ENCODE data around the gene LRAT.
"Not testable (repeated sequence)": the region's sequence is repeated elsewhere in the genome, so short reads cannot be mapped to it uniquely, and the experiment has no call there.

Gene LRAT

DNA sequence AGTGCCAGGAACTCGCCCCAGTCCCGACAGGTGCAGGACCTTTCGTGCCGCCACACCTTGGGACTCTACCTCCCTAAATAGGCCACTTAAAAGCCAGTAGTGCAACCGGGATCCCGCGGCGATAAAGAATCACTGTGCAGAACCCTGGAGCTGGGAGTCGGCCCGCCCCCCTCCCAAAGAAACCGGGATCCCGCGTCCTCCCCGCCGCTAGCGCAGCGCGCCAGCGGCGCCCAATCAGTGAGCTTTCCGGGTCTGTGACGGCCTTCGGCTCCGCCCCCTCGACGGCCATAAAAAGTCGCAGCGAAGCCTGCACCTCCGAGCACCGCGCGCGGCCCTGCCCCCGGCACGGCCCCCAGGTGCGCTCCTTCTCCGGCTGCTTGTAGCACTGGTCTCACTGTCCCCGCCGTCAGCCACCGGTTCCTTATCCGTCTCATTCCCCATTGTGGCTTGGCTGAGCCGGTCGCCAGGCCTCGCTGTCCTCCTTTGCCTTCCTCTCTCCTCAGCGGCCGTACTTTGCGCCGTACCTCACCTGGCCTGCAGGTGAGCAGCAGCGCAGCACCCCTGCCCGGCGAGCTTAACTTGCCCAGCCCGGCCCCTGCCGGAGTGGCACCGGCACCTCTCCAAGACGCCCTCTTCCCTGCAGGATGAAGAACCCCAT is at the start of gene LRAT:
LRAT (plus strand) TSS at position 318 of the 658 bp plus-strand sequence; CDS start at position 645, 327 bp downstream.
- DNase-seq (ENCODE audit: low spot score) = peak; percentile 23

DNA sequence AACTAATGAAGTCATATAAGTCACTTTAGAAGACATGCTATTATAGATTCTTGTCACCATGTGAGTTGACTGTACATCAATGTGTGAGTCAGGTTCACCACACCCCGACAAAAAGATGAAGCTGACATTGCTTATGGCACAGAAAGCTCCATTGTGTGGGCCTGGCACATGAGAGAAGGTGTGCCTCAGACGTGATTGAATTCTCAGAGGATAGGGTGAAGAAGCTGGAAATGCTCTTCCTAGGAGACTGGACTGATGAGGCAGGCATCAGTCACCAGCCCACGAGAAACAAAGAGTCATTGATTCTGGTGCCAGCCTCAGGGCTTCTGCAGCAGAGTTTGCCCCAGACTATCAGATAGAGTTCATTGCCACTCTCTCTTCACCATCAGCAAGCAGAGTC is 35.9 kb upstream of the LRAT start:
- no peak for DNase-seq (ENCODE audit: low spot score)

DNA sequence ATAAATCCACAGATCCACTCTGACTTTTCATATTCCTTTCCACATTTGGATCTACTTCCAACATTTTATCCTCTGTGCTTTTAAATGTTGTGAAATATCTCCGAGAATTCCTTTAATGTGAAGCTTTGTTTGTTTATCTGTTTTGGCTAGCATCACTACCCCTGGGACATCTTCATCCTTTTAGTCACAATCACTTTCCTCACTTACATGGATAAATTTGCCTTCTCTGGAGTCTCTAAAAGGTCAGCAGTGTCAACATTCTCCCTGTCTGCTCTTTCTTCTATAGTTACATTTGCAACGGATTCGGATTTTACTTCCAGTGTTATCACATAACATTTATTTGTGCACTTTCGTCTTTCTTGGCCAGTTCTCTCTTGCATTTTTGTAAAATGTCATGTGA is 34.2 kb upstream of the LRAT start:
- no peak for DNase-seq (ENCODE audit: low spot score)

DNA sequence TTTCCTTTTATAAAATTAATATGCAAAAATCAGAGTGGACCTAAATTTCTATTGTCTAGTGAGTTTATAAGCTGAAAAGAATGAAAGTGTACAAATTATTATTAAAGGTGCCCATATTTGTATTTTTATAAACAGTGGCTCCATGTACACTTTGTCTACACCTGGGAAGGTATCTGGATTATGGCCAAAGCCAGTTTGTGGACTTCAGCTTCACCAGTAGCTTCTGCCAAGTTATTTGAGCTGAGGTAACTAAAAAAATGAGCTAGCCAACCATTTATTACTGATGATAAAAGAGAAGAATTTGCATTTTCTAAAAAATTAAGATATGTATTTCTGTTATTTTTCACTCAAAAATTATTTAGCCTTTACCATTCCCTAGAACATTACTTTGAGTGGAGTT is 32.3 kb upstream of the LRAT start:
- DNase-seq (ENCODE audit: low spot score) = no peak

DNA sequence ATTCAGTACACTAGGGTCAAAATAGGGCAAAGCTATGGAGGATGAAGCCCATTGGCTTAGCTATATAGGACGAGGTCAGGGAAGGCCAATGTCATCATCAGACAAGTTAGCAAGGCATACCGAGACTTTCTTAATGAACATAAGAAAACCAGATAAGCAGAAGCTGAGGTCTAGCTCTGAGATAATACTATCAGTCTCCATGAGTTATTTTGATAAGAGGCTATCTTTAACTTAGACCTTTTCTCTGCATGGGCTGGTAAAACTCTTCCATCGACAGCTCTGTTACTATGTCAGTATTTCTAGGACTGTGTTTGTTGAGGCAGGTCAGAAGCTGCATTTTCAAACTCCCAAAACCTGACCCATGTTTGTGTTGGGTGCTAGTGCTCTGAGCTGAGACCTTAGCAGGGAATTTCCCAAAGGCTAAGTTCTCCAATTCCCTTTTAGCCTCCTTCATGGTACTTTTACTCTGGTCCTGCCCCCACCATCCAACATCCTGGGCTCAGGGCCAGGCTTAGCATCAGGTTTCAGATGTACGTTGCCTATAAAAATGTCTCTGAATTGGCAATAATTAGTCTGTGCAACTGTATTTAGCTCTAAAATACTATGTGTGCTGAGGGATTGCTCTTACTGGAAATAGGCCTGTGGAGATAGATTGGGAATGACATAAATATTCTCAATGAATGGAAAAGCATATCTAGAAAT is 29.3 kb upstream of the LRAT start:
- DNase-seq (ENCODE audit: low spot score) = no peak

DNA sequence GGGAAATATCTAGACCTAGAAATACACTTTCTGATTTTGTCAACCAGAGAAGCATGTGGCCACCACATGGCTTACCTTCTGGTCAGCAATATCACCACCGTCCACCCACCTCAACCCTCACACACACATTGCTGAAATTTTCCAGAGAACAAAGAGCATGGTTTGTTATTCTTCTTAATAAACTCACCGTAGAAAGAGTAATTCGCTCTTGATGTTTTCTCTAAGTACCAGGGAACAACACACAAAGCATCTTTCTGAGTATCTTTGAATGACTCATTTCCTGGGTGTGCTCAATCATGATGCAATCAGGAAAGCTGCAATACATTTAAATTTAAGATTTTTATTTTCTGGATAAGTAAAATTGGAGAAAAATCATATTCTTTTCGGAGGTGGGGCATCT is 24.7 kb upstream of the LRAT start:
- DNase-seq (ENCODE audit: low spot score) = no peak

DNA sequence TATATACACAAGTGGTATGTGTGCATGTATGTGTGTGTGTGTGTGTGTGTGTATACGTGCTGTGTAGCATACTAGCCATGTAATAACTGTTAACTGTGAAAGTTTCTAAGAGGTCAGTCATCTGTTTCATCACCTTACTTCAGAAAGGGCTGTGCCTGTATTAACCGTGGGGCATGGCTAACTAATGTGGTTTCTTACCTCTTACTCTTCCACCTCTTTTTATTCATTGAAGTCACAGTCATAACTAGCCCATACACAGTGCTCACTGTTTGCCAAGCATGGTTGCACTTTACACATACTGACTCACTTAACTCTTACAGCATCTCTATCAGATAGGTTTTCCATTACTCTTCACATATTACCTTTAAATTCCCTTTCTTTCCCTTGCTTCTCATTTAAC is 23.7 kb upstream of the LRAT start:
- DNase-seq (ENCODE audit: low spot score) = no peak

DNA sequence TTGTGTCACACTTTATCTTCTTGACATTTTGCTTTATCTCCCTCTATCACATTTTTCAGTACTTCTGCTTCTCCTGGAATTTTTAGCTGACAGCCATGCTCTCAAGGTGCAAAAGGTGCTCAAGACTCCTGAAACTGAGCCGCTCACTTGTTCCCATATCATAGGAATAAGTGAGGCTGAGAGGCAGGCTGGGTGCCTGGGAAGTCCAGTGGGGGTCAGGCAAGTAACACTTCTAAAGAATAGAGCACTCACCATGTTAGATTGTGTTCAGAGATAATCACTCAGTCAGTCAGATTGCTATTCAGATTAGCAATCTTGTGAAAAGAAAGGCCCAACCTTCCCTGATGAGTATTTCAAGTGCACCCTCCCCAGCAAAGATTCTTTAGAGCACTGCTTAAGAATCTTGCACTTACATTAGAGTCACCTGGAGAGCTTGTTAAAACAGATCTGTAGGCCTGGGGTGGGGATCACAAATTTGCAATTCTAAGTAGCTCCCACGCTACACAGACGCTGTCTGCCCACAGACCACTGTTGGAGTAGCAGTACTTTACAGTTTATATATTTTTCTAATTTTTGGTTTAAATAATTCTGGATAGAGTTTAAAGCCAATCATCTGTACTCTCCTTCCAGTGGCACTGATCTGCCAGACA is 23.1 kb upstream of the LRAT start:
- DNase-seq (ENCODE audit: low spot score) = no peak

DNA sequence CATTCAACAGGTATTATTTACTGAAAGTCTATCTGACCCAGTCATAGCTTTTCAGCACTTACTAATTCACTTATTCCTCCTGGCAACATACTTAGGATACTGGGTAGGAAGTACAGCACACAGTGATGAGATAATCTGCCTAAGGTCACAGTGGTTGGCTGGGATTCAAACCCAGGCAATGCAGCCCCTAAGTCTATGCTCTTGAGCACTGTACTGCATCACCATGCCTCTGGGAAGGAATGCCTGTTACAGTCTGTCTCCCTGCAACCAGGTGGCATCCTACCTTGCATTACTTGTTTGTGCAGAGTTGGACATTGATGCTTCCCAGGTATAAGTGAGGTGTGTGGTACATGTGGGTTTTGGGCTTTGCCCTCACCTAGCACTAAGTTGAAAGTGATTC is 21.5 kb upstream of the LRAT start:
- DNase-seq (ENCODE audit: low spot score) = no peak

DNA sequence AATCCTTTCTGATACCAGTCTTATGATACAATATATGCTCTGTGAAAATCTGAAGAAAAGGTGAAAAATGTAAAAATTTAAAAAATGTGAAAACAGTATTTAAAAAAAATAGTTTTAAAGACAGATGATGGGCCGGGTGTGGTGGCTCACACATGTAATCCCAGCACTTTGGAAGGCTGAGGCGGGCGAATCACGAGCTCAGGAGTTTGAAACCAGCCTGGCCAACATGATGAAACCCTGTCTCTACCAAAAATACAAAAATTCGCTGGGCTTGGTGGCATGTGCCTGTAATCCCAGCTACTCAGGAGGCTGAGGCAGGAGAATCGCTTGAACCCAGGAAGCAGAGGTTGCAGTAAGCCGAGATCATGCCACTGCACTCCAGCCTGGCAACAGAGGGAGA is 20.2 kb upstream of the LRAT start:
- not testable (repeated sequence) for DNase-seq (ENCODE audit: low spot score)

DNA sequence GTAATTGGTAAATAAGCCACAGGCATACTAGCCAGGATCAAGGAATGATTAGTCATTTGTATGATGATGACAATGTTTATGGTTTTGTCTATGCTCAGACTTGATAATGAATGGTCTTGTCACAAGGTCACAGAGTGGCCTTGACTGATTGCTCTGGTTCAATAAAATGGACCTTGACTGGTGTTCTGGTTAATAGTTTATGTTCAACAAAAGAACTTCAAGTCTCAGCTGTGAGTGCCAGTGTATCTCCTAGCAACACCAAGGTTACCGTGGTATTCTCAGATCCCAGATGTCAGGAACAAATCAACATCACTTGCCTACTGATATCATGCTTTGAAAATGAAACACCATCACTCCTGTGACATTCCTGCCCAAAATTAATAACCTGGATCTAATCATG is 16.3 kb upstream of the LRAT start:
- no peak for DNase-seq (ENCODE audit: low spot score)

DNA sequence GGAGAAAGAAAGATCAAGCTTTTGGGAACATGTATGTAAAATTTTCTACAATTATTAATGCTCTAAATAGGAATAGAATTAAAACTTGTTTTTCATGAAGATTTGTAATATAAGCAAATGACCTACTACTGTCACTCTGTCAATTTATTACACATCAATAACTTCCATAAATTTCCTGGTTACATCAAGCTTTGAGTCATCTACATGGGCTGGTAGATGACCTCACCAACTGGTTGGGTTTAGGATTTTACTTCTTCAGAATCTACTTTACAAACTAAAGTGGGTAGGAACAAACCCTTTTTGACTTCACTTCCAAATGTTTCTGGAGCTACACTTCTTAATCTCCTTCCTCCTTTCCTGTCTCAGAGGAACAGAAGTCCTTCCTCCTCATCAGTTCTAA is 12.0 kb upstream of the LRAT start:
- DNase-seq (ENCODE audit: low spot score) = no peak

DNA sequence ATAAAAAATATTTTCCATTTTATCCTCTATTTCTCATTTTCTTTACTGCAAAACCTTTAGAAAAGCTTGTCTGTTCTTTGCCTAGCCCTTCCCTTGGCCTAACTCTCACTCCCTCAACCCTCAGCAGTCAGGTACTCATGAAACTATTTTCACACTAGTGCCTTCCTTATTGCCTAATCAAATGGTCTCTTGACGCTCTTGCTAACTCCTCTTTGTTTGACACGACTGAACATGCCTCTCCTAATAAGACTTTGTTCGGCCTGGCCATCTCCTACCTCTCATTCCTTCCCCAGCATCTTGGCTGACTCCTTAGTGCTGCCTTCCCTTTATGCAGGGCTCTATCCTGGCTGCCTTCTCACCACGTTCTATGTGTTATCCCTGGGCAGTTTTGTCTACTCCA is 11.1 kb upstream of the LRAT start:
- DNase-seq (ENCODE audit: low spot score) = no peak

DNA sequence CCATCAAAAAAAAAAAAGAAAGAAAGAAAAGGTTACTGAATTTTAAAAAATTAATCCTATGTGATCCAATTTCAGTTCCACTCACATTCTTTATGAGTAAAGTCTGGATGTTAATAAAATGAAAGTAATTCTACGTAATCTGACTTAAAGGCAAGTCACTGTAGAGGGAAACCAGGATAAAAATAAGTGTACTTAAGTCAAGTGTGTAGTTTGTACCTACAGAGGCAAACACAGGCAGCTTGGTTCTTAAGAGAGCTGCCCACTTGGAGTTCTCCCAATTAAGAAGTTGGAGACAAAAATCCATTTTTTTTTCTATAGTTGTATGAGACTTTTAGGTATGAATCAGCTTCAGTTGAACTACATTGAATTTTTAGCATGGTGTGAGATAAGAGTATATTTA is 7.0 kb upstream of the LRAT start:
- no peak for DNase-seq (ENCODE audit: low spot score)

DNA sequence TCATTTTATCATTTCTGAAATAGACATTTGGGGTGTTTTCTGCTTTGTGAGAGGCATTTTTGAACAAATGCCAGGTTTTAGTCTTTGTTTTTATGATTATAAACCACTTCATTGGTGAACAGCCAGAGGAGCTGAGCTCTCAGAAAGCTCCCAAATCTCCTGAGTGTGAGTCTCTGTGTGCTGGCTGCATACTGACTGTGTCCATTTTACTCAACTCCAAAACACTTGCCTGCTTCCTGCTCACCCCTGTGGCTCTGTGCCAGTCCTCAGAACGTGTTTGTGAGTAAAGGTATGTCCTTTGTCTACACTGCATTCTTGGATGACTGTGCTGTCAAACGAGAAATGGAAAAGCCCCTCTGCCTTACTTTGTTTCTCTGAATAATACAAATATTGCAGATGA is 5.4 kb upstream of the LRAT start:
- DNase-seq (ENCODE audit: low spot score) = no peak

DNA sequence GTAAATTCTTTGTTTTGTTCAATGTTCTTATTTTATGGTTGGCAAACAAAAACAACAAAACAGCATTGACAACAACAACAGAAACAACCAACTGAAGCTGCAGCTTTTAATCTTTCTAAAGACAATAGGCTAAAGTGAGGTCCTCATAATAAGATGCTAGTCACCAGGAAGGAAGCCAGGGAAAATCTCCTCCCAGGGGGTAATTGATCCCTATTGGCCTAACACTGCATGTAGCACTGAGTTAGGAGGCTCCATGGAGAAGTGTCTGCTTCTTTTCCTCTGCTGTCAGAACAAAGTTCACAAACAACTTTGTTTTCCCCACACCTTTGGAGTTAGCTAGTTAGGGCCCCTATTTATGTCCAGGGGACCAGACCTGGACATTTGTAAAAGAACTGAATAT is 4.7 kb upstream of the LRAT start:
- no peak for DNase-seq (ENCODE audit: low spot score)

DNA sequence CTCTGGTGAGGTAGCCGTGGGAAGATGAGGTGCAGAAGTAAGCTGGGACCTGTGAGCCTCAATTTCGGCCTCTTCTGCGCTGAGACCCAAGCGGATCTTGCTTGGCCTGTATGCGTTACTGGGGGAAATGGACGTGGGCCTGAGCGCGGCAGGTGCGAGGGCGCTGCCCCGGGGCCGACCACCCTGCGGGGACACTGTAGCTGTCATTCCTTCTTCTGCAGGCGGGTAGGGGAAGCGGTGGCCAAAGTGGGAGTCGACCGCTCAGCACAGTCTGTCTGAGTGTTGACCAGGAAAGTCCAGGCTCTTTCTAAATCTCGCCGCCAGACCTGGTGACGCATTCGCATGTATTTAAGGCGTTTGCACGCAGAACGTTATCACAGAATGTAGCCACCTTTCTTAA is 3.3 kb upstream of the LRAT start:
- DNase-seq (ENCODE audit: low spot score) = no peak

DNA sequence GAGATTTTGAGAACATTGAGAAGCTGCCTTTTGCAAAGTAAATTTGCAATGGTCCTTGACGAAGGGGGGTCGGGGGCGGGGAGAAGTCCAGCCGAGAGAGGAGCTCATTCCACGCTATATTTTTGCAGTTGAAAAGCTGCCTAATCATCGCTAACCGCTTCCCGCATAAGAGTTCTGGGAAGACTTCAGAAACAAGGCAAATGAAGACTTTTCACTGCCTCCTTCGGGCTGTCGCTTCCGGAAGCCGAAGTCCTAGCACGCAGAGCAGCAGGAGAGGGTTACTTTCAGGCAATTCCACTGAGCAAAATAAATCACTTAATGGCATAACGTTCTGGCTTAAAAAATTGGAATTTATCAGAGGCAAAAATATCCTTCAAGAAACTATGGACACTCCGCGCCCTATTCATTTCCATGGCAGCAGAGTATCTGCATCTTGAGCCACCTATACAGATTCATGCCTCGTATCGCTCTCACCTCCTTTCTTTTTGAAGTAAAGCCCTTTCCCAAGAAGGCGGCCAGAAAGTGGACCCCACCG is 2.6 kb upstream of the LRAT start:
- no peak for DNase-seq (ENCODE audit: low spot score)

DNA sequence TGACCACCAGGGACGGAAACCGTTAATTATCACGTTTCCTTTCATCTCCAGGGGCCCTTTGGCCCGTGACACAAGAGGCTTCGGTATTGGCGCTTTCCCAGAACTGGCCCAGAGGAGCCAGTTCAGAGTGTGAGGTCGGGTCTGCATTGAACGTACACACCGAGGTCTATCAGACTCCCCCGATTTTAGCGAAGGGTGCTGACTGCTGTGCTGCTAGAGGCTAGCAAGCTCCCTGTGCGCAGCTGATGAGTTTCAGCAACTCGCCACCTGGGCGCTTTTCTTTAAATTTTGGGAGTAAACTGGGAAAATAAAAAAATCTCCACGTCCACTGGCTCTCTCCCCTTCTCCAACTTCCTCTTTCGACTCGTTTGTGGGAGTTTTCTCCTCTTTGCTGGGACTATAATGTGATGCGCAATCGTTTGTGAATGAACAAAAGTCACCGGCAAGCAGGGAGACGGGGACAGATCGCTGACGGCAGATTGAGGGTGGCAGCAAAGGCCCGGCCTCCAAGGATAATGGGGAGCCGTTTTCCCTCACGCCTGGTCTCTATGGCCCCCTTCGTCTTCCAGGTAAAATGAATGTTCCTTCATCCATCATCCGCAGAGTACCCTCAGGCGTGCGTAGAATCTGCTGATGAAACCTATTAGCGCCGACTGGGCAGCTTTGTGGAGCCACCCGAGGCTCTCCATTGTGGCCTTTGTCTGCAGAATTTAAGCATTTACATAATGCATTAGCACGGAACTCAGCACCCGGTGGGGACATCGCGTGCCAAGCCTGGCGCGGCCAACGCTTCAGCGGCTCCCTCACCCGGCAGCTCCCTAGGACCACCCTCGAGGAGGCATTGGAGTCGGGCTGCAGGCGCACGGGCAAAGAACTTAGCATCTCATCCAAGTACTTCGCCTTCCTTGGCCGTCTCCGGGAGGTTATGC is 1.6 kb upstream of the LRAT start:
- no peak for DNase-seq (ENCODE audit: low spot score)

DNA sequence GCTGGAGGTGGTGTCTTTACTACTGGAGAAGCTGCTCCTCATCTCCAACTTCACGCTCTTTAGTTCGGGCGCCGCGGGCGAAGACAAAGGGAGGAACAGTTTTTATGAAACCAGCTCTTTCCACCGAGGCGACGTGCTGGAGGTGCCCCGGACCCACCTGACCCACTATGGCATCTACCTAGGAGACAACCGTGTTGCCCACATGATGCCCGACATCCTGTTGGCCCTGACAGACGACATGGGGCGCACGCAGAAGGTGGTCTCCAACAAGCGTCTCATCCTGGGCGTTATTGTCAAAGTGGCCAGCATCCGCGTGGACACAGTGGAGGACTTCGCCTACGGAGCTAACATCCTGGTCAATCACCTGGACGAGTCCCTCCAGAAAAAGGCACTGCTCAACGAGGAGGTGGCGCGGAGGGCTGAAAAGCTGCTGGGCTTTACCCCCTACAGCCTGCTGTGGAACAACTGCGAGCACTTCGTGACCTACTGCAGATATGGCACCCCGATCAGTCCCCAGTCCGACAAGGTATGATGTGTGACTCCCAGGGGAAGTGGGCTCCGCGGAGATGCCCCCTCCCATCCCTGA is 634 bp downstream of the LRAT start:
- DNase-seq (ENCODE audit: low spot score) = no peak

DNA sequence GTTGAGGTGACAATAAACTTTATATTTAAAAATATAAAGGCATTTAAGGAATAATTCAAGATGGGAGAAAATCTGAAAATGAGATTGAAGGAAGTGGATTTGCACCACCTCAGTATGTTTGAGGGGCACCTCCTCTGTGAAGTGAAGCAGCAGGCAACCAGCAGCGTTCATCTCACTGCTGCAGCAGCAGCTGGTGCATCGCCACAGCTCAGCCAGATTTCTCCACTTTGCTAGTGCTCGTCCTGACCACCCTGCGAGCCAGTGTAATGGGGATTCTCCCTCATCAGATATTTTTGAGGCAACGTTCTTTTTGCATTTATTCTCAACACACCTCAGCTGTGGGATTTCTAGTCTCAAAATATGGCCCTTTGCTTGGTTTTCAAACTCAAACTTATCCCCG is 13.9 kb downstream of the LRAT start:
- DNase-seq (ENCODE audit: low spot score) = no peak

DNA sequence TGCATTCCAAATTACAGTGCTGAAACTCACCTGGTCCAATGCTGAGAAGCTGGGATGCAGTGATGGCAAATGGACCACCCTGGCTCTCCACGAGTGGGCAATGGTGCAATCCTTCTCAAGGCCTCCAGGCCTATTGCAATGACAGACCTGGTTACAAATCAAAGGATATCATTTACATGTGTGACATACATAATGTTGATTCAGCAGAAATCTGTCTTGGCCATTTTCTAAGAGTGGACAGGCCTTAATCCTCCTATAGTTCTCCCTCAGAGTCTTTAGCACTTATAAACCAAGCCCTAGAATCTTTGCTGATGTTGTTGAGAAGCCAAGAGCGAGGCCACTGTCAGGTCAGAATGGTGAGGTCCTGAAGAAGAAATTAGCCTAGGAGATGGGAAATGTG is 17.1 kb downstream of the LRAT start:
- no peak for DNase-seq (ENCODE audit: low spot score)
